ENCODE measurements around the gene SLC5A2. TPM values are rescaled to one million over a fixed set of nuclear protein-coding genes. Genes with fewer than 3 reads are reported as not detected.
"Not testable (repeated sequence)": the region's sequence is repeated elsewhere in the genome, so short reads cannot be mapped to it uniquely, and the experiment has no call there.

The SLC5A2 gene
- total RNA-seq, 1 donor from 2014 or later = not detected

DNA sequence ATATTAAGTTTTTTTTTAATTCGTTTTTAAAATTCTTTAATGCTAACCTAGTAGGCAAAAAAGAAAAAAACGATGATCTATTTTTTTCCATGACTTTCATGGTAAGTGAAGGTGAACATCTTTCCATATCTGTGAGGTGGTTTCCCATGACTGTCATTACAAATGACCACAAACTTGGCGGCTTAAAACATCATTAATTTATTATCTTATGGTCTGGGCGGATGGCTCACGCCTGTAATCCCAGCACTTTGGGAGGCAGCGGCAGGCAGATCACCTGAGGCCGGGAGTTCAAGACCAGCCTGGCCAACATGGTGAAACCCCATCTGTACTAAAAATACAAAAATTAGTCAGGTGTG, 55.3 kb downstream of the SLC5A2 start:
- intact Hi-C loops (cut with DNase I); DNase-seq (ENCODE audit: low spot score): not testable (repeated sequence)

- intact Hi-C loops (cut with DNase I); DNase-seq (ENCODE audit: low spot score): not testable (repeated sequence)
These were observed 56.8 kb downstream of the SLC5A2 start for GRCh38 chr16:31539762-31540161.

Other genes with a start within 250 kb of the SLC5A2 start
- gene ITGAM, start 223.1 kb upstream of the SLC5A2 start, total RNA-seq = 4.8 TPM
- gene ITGAX, start 127.9 kb upstream of the SLC5A2 start, total RNA-seq = 5.9 TPM
- not detected for gene ITGAD, start 89.8 kb upstream of the SLC5A2 start, total RNA-seq
- 890 TPM for gene COX6A2, start 54.8 kb upstream of the SLC5A2 start, total RNA-seq
- 1.9 TPM for gene ZNF843, start 40.3 kb upstream of the SLC5A2 start, total RNA-seq
- 6.2 TPM for gene ARMC5, start 23.6 kb upstream of the SLC5A2 start, total RNA-seq
- gene TGFB1I1, start 11.0 kb upstream of the SLC5A2 start, total RNA-seq = 57.8 TPM
- 32.6 TPM for gene RUSF1, start 25.3 kb downstream of the SLC5A2 start, total RNA-seq
- 1.7 TPM for gene AHSP, start 44.8 kb downstream of the SLC5A2 start, total RNA-seq

Data from cardiac septum (tissue), 1 donor.